ENCODE data around the gene ZGRF1.
"Not testable (repeated sequence)": the region's sequence is repeated elsewhere in the genome, so short reads cannot be mapped to it uniquely, and the experiment has no call there.

Gene ZGRF1

DNA sequence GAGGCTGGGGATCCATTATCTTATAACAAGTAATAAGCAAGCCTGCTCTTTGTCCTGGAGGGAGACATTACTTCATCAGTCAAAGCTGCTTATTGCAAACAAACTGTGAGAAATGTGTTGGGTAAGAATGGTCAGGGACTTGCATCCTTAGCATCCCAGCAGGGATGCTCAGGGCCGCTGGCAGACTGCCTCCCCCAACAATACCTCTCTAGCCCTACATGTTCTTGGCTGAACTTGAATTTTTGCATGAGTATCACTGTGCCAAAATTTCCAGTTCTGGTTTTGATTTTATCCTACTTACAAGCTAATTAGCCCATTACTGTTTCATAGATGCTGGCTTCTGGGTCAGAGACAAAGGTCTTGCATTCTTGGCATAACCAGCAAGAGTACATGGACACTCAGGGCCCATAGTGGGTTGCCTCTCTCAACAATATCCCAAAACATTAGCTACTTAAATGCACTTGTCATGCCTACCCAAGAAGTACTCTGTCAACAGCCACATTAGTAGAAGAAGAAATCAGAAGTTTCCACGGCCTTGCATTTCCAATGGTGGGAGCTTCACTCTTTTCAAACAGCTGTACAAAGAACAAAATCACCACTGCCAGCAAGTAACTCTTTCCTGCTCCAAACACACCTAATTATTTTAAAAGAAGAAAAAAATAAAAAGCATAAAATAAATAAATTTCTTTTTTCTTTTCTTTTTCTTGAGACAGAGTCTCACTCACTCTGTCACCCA lies 78.9 kb downstream of the ZGRF1 start:
- DNase-seq (ENCODE audit: insufficient read length, low spot score) (no peak), FAIRE-seq (no peak)
- no peak for TF ChIP-seq POLR2A (IDR thresholded peaks at IDR 0.05; ENCODE audit: low read depth, low read length)

DNA sequence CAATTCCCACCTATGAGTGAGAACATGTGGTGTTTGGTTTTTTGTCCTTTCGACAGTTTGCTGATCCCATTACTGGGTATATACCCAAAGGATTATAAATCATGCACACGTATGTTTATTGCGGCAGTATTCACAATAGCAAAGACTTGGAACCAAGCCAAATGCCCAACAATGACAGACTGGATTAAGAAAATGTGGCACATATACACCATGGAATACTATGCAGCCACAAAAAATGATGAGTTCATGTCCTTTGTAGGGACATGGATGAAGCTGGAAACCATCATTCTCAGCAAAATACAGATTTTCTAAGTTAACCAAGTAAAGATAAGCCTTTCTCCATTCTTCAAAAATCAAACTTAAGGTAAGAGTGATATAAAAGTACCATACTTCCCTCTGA lies 82.4 kb downstream of the ZGRF1 start:
- not testable (repeated sequence) for FAIRE-seq; DNase-seq (ENCODE audit: insufficient read length, low spot score)

DNA sequence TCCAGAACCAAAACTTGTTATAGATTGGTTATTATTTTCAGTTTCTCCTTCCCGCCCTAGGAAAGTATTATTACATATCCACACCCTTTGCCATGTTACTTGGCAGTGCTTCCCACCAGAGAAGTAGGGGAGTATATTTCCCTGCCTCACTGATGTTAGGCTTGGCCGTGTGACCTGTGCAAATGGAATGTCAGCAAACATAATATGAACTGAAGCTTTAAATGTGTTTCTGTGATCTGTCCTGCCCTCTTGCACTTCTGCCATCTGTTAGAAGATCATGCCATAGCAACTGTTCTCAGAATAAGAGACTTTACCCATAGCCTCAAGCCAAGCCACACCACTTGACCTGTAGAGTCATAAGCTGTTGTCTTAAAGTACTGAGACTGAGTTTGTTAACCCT lies 84.0 kb downstream of the ZGRF1 start:
- peak; percentile 86 for FAIRE-seq
- peak; percentile 6 for DNase-seq (ENCODE audit: insufficient read length, low spot score)
- TF ChIP-seq POLR2A (IDR thresholded peaks at IDR 0.05; ENCODE audit: low read depth, low read length), result no peak

DNA sequence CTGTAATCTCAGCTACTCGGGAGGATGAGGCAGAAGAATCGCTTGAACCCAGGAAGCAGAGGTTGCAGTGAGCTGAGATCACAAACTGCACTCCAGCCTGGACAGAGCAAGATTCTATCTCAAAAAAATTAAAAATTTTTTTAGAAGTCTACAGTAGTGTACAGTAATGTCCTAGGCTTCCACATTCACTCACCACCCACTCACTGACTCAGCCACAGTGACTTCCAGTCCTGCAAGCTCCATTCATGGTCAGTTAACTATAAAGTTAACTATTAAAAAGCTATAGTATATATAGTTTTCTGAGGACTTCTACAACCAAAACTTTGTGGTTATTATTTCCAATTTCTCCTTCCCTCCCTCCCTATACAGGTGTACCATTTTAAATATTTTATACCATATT lies 86.0 kb downstream of the ZGRF1 start:
- DNase-seq (ENCODE audit: insufficient read length, low spot score) (no peak), FAIRE-seq (no peak)
- TF ChIP-seq POLR2A (IDR thresholded peaks at IDR 0.05; ENCODE audit: low read depth, low read length), result no peak

DNA sequence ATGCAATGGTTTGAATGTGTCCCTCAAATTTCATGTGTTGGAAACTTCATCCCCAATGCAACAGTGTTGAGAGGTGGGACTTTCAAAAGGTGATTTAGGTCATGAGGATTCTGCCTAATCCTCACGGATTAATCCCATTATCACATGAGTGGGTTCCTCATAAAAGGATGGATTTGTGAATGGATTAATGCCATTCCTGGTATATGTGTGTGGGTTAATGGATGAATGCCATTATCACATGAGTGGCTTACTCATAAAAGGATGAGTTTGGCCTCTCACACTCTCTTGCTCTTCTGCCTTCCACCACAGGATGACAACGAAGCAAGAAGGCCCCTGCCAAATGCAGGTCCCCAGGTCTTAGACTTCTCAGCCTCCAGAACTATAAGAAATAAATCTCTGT lies 90.2 kb downstream of the ZGRF1 start:
- FAIRE-seq (no peak), DNase-seq (ENCODE audit: insufficient read length, low spot score) (no peak)
- no peak for TF ChIP-seq POLR2A (IDR thresholded peaks at IDR 0.05; ENCODE audit: low read depth, low read length)

DNA sequence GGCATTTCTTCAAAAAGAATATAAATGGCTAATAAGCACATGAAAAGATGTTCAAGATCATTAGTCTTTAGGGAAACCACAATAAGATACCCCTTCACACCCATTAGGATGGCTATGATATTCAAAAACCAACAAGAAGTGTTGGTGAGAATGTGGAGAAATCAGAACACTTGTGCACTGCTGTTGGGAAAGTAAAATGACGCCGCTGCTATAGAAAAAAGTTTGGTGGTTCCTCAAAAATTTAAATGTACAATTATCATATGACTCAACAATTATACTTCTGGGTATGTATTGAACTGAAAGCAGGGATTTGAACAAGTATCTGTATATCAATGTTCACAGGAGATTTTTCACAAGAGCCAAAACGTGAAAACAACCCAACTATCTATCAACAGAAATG lies 91.4 kb downstream of the ZGRF1 start:
- TF ChIP-seq POLR2A (IDR thresholded peaks at IDR 0.05; ENCODE audit: low read depth, low read length), result no peak
- FAIRE-seq, result no peak
- DNase-seq (ENCODE audit: insufficient read length, low spot score), result no peak

DNA sequence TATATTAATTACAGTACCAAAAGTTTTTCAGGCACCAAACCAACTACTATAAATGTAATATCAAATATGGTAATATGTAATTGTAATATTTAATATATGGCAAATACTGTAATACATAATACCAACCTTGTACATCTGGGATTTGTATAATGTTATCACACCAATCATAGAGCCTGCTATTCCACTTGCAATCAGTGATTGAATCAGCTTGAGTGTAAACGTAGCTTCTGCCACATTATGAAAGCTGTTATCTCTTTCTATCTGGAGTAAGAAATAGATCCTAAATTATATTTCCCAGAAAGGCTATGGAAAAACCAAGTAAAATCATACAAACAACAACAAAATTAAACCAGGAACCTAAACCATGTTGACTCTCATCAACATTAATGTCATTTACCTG lies 96.0 kb downstream of the ZGRF1 start:
- FAIRE-seq, result no peak
- no peak for TF ChIP-seq POLR2A (IDR thresholded peaks at IDR 0.05; ENCODE audit: low read depth, low read length)
- DNase-seq (ENCODE audit: insufficient read length, low spot score), result no peak

DNA sequence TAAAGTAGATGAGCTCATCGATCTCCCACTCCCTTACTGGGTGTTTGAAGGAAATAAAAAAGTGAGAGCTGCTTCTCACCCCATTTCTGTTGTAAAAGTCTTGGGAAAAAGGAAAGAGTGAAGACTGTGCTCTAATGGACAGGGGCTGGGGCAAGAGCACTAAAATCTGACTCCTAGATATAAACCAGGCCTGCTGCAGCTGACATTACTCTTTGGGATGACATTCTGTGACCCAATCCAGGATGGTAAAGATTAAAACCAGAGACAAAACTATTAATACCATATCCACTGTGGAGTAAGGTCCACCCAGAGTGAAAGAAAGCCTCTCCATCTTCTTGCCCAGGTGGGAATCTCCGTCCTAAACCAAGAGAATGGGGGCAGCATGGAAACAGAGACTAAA lies 100.6 kb downstream of the ZGRF1 start:
- DNase-seq (ENCODE audit: insufficient read length, low spot score) (no peak), FAIRE-seq (no peak)
- no peak for TF ChIP-seq POLR2A (IDR thresholded peaks at IDR 0.05; ENCODE audit: low read depth, low read length)

DNA sequence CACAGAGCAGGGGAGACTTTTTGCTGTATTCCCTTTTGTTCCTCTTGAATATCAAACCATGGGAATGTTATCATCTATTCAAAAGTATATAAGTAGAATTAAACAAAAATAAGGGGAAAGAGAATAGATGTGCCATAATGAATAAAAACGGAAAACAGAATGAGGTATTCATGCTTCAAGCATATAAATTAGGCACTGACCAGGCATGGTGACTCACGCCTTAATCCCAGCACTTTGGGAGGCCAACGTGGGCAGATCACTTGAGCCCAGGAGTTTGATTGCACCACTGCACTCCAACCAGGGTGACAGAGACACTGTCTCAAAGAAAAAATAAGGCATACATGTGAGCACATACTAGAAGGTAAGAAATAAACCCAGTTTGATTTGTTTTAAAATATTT lies 104.4 kb downstream of the ZGRF1 start:
- DNase-seq (ENCODE audit: insufficient read length, low spot score) (no peak), FAIRE-seq (peak; percentile 72)
- no peak for TF ChIP-seq POLR2A (IDR thresholded peaks at IDR 0.05; ENCODE audit: low read depth, low read length)

DNA sequence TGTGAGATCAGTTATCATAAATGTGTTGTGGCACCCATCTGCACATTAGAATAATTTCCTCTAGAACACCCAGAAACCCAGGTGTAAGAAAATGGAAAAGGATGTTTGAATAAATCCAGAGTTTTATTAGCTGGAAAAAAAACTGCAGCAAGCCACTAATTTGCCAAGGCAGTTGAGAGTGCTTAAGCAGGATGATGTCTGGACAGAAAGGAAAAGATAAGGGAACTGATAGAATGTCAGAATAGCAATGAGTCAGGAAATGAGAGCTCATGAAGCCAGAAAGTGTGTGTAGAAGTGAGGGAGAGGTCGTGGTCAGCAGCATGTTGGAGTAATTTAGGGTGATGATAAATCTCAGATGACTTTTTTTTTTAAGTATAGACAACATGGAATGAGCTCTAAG lies 105.6 kb downstream of the ZGRF1 start:
- no peak for TF ChIP-seq POLR2A (IDR thresholded peaks at IDR 0.05; ENCODE audit: low read depth, low read length)
- DNase-seq (ENCODE audit: insufficient read length, low spot score), result no peak
- no peak for FAIRE-seq

DNA sequence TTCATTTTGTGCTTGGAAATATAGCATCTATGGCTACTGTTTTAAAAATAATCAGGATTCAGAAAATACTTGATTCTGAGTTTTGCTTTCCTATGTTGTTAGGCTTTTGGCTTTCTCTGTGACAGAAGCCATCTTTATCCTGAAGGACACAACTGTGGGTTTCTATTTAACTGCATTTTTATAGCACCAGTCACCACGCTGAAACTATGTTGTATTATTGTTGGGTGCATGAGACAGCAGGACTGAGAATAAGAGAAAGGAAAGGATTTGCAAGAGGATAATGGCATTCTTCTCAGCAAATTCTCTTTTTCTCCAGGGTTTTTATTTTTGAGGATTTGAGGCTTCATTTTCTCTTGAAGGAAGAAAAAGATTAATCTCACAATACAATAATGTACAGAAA lies 110.6 kb downstream of the ZGRF1 start:
- FAIRE-seq (no peak), DNase-seq (ENCODE audit: insufficient read length, low spot score) (no peak)
- TF ChIP-seq POLR2A (IDR thresholded peaks at IDR 0.05; ENCODE audit: low read depth, low read length), result no peak

DNA sequence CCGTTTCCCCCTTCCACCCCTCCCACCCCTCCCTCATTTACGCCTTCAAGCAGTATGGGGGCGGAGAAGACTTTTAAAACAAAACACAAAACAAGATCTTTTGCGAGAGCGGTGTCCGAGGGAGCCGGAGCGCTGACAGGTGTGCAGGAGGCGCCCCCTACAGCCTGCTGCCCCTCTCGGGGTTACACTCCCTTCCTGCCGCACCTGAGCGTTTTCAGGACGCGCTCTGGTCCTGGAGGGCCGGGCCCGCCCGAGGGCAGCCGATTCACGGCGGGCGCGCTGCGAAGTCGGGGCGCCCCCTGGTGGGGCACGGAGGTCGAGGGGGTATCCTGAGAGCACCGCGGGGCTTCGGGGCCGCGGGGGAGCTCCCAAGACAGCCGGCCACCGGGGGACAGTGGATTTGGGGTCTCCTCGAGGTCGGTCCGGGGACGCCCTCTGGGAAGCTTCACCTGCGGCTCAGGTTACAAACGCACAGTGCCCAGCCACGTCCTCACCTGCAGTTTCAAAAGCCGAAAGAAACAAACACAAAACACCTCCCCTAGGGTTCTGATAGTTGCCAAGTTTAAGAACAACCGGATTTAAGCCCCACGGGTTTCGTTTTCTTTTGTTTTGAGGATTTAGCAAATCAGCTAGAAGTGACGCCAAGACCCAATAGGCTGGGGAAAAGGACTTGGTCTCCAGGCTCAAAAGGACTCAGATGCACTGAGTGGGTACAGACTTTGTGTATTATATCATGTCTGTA lies 112.8 kb downstream of the ZGRF1 start:
- DNase-seq (ENCODE audit: insufficient read length, low spot score), result no peak

DNA sequence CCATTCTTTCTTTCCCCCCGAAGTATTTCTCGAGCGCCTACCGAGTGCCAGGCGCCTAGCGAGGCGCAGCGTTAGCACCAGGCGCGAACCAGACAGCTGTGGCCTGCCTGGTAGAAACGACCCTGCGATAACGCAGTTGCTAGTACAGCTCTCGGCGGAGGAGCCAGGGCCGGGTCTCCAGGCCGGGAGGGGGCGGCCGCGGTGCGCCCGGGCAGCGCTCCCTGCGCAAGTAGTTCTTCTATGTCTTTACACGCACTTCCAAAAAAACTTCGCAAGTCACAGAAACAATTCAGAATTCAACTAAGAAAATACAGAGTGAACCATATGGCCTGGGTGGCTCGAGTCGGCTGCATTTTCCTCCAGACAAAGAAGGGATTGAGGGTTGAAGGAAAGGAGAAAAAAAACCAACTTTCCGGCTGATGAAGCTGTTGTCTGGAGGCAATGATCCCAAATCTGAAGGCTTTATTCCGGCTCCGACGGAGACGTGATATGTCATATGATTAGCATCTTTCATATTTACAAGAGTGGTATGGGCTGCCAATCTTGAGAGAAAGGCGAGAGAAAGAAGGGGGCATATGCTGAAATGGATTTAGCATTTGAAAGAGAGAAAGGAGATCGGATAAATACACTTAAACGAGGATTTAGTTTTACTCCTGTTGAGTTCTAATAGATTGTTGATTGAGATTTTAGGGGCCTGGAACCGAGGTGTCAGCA lies 113.5 kb downstream of the ZGRF1 start:
- no peak for TF ChIP-seq POLR2A (IDR thresholded peaks at IDR 0.05; ENCODE audit: low read depth, low read length)
- FAIRE-seq (no peak), DNase-seq (ENCODE audit: insufficient read length, low spot score) (no peak)

More for the DNA sequence above, 112.8 kb downstream of the ZGRF1 start:
- no peak for FAIRE-seq
- TF ChIP-seq POLR2A (IDR thresholded peaks at IDR 0.05; ENCODE audit: low read depth, low read length), result no peak

DNA sequence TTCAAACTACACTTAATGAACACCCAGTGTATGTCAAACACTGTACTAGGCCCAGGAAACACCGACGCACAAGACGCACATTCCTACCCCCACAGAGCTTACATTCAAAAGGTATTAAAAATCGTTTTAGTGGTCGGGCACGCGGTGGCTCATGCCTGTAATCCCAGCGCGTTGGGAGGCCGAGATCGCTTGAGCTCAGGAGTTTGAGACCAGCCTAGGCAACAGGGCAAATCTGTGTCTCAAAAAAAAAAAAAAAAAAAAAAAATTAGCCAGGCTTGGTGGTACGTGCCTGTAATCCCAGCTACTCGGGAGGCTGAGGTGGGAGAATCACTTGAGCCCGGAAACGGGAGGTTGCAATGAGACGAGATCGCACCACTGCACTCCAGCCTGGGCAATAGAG lies 114.3 kb downstream of the ZGRF1 start:
- not testable (repeated sequence) for DNase-seq (ENCODE audit: insufficient read length, low spot score); FAIRE-seq

All from H54 (cell line).